NCI-H345 treated with DMSO at 0.1 percent for 48 hours (cell line): Measurements from ENCODE around the gene SIGLEC1.

ENCODE experiments used
- DNase-seq: peaks from one replicate; lab custom pipeline; 2025; ENCODE audit not compliant: unreplicated experiment; lab: John Stamatoyannopoulos, UW

Gene SIGLEC1

DNA sequence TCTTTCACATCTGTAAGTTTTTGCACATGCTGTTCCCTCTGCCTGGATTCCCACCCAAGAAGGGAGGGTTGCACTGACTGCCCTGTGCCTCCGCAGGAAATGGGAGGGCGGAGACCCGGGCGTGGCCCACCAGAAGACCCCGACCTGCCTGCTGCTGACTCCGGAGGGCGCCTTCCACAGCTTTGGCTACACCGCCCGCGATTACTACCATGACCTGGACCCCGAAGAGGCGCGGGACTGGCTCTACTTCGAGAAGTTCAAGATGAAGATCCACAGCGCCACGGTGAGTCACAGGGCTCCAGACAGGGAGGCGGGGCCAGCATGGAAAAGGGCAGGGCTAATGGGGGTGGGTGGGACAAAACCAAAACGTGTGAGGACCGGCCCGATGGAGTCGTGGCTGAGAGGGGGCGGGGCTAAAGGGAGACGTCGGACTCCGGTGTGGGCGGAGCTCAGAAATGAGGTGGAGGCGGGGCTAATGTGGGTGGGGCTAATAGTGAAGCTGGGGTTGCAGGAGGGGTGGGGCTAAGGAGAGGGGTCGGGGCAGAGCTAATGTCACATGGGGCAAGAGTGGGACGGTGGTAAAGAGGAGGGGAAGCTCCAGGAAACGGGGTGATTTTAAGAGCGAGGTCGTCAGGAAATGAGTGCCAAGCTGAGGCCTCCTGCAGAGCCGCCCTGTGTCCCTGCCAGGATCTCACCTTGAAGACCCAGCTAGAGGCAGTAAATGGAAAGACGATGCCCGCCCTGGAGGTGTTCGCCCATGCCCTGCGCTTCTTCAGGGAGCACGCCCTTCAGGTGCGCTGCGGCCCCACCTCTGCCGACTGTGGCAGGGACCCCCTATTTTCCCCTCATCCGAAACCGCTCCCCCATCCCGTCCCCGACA is 32.6 kb upstream of the SIGLEC1 start:
- DNase-seq: no peak

DNA sequence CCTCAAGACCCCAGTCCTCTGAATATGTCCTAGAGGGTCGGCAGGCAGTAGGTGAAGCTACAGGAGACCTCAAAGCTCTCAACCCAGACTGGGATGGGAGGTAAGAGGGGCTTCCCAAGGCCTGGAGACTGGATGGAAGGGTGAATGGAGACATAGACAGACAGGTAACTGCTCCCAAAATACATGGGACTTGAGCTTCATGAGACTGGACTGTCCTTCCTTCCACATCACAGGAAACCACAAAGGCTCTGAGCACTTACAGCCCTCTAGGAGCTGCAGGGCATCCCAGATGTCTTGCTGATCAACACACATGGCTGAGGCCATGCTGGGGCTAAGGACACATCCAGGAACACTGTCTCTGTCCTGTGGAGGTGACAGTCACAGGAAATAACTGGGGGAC is 31.6 kb upstream of the SIGLEC1 start:
- DNase-seq: no peak

DNA sequence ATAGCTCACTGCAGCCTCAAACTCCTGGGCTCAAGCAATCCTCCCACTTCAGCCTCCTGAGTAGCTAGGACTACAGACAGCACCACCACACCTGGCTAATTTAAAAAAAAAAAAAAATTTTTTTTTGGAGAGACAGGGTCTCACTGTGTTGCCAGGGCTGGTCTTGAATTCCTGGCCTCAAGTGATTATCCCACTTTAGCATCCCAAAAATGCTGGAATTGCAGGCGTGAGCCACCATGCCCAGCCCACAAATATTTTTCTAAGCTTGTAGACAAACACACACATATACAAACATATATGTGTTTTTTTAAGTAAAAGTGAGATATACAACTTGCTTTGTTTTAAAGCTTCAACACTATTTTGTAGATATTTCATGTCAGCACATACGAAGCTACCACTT is 30.9 kb upstream of the SIGLEC1 start:
- no peak for DNase-seq

DNA sequence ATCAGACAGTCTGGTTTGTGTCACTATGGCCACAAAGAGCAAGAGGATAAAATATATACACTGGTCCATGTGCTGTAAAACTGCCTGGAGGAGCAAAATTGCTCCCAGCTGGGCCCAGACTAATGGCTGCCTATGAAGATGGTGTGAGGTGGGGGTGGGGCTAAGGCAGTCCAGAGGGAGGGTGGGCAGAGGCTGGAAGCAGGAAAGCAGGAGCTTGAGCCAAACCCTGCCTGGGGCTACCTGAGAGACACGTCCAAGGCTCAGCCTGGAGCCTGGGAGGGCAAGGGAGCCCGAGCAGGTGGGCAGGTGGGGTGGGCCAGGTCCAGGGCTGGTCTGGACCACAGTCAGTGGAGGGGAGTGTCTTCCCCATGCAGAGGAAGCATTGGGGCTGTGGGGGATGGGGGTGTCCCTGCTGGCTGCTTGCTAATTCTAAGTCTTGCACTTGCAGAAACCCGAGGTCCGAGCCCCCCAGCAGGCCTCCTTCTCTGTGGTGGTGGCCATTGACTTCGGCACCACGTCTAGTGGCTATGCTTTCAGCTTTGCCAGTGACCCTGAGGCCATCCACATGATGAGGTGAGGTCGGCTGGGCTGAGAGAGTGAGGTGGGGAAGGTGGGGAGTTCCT is 29.5 kb upstream of the SIGLEC1 start:
- no peak for DNase-seq

DNA sequence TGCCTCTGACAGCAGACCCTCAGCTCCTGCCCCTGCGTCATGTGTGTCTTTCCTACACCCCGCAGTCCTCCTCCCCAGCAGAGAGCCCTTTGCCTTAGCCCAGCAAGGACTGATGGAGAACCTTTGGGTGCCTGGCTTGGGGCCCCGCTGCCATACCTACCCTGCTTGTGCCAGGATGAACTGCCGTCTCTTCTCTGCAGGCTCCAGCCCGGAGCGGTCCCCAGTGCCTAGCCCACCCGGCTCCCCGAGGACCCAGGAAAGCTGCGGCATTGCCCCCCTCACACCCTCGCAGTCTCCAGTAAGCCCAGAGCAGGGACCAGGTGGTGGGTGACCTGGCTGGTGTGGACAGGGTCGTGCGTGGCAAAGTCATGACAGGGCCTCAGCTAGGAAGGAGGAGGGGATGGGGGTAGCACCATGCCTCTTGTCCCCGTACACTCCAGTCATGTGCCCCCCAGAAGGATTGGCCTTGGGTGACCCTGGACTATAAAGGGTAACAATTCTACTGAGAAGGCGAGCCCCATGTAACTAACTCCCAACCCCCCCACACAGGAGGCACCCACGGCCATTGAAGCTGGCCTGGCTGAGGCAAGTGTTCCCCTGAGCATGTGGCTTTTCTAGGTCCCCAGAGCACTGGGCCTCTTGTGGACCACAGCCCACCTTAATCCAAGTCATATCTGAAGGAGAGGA is 28.4 kb upstream of the SIGLEC1 start:
- DNase-seq: no peak

DNA sequence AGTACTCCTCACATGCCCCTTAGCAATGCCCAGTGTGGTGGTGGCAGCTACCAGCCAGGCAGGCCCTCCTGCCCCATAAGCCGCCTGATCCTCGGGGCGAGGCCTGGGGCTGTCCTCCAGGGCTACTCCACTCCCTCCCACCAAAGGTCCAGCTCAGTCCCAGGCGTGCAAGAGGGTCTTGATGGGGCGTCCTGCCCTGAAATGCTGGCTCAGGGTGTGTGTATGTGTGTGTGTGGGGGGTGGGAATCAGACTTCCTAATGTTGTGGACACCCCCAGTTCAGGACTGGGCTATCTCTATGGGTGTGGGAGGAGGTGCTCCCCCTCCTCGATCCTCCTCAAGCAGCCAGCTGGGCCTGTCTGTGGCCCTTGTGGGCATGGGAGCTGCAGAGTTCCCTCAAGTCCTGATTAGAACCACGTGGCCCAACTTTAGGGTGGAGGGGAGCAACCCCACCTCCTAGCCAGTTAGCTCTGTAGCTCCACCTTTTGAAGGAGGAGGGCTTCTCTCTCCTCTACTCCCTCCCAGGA is 27.6 kb upstream of the SIGLEC1 start:
- no peak for DNase-seq

DNA sequence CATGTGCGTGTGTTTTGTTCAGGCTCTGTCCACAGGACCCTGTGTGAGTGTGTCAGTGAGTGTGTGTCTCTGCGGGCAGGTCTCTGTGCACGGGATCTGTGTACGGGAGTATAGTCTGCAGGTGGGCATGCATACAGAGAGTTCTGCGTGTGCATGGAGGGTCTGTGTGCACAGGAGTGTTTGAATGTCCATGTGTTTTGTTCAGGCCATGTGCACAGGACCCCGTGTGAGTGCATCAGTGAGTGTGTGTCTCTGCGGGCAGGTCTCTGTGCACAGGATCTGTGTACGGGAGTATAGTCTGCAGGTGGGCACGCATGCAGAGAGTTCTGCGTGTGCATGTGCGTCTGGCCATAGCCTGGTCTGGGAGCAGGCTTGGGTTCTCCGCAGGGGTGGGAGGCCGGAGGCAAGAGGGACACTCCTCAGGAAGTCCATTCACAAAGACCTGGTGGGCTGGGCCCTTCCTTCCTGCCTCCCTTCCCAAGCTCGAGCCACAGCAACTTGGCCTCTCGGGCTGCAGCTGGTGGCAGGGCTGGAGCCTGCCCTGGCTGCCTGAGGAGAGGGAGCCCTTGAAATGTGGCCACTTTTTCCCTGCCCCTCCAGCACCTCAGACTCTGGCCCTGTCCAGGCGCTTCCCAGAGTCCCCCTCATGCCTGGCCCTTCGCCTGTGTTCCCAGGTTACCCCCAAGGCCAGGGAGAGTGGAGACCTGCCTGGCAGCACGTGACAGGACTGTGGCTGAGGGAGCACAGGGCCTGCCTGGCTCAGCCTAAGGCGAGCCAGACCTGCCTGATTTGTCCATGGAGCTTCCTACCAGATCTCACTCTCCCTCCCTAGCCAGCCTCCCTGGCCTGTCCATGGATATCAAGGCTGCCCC is 26.9 kb upstream of the SIGLEC1 start:
- DNase-seq: no peak

DNA sequence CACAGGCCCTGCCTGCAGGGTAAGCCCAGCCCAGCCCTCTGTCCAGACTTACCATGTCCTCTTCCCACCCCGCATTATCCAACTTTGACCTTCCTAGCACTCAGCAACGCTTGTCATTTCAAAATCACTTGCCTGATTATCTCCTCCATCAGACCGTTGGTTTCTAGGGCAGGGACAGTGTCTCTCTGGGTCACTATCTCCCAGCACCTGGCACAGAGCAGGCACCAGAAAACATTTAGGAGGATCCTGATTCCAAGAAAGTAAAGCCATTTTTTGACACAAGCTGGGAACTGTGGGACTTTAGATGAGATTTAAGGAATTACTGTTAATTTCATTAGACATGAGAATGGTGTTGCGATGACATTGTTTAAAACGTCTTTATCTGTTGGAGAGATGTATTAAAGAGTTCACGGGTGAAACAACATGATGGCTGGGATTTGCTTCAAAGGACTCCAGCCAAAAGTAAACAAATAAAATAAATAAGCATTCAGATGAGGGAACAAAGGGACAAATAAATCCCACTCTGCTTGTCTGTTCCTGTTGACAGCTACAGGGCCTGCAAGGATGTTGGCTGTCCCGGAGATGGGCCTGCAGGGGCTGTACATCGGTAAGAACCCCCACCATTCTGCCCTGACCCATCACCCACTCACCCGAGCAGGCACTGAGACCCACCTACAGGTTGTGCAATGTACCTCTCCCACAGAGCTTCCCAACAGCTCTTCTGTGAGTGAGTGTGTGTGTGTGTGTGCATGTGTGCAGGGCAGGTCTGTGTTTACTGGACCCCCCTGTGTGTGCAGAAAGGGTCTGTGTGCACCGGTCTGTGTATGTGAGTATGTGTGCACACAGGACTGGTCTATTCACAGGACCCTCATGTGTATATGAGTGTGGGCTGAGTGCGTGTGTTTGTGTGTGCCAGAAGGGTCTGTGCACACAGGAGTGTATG is 26.0 kb upstream of the SIGLEC1 start:
- no peak for DNase-seq

DNA sequence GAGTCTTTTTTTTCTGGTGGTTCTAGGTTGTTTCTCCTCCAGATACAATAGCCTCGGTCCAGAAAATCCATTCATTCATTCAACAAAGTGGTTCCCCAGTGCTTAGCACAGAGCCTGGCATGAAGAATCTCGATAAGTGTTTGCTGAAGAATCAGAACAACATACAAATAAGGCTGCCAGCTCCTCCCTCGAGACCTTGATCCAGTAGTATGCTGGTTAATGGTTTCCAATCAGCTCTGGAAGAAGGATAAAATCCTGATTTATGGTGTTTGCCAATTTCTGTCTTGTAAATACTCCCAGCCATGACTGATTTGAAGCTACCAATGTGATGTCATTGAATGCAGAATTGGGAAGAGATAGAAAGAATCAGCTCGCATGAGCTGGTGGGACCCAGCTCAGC is 23.4 kb upstream of the SIGLEC1 start:
- DNase-seq: no peak

DNA sequence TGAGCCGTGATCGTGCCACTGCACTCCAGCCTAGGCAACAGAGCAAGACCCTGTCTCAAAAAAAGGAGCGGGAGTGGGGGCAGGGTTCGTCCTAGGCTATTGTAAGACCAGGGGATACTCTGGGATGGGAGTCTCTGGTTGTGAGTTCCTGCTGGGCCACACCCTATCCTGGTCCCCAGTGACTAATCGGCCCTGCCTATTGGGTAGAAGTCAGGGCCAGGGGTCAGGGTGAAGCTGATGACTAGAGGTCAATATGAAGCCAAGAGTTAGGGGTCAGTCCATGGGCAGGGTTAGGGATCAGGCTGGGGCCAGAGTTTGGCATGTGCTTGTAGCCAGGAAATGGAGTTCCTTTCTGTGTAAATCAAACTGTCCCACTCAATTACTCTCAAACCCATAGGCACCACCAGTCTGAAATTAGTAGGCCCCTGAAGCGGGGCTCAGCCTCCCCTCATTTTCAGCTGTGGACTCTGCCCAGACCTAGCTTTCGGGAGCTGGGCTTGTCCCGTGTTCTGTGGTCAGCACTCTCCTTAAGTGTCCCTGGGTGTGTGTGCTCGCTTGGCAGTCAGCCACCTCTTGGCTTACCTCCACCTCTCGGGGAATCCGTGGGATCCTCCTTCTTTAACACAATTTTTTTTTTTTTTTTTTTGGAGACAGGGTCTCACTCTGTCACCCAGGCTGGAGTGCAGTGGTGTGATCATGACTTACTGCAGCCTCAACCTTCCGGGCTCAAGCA is 21.9 kb upstream of the SIGLEC1 start:
- no peak for DNase-seq

DNA sequence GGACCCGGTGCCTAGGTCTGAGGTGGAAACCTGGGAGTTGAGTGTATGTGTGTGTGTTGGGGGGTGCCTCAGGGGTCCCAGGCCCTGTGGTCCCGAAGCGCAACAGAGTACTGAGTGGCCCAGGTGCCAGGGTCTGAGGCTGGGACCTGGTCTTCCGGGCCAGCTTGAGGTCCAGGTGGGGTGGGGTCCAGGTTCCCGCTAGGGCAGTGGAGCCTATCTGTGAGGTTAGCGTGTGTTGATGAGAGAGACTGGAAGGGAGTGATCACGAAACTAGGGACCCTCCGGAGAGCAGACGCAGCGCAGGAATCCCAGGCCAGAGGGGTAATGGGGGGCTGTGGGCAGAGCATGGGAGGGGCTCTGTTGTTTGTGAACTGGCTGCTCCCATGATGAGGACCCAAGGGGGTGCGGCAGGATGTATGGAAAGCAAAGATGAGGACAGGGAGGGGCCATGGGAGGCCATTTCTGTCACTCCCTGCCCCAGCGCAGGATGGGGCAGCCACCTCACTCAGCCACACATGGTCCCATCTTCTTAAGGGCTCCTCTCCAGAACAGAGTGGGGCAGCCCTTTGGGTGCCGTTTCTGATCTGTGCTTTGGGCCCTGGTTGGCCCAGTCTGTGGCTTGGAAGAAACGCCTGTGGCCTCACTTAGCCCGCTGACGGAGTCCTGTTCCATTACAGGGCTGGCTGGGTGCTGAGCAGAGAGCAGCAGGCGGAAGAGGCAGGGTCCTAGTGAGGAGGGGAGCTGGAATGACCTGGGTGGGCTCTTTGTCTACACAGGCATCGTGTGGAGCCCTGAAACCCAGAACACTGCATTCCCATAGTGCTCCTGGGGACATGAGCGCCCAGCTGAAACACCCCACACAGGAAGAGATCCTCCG is 21.0 kb upstream of the SIGLEC1 start:
- DNase-seq: no peak

DNA sequence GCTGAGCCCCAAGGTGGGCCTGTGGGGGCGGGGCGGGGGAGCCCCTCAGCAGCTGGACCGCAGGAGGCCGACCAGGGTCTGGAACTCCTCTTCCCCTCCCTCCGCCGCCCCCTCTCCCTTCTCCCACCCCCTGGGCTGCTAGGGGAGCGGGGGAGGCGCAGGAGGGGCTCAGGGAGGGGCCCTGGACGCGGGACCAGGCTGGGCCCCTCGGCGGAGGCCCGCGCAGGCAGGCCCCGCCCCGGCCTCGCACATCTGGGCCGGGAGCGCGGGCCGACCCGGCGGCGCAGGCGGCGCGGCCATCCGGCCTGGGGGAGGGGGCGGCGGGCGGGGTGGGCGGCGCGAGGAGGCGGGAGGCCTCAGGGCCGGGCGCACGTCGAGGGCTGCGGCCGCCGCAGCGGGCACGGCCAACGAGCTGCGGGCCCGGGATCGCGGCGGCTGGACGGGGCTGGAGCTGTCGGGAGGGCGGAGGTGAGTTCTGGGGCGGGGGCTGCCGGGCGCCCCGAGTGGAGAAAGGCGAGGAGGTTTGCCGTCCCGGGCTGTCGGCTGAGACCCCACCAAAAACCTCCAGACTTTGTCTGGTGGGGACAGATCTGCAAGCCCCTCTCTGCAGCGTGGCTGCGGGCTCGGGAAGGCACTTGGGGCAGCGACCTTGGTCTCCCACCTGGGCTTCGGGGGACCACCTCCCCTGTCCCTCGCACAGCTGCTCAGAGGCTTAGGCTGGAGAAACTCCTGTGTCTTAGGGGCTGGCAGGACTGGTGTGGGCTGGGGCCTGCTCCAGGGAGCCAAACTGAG is 20.1 kb upstream of the SIGLEC1 start, which contains the start of gene HSPA12B:
TSS of gene HSPA12B (plus strand) at position 359 of the 792 bp plus-strand sequence. CDS start 5,990 bp downstream, outside the sequence.
- DNase-seq: no peak

DNA sequence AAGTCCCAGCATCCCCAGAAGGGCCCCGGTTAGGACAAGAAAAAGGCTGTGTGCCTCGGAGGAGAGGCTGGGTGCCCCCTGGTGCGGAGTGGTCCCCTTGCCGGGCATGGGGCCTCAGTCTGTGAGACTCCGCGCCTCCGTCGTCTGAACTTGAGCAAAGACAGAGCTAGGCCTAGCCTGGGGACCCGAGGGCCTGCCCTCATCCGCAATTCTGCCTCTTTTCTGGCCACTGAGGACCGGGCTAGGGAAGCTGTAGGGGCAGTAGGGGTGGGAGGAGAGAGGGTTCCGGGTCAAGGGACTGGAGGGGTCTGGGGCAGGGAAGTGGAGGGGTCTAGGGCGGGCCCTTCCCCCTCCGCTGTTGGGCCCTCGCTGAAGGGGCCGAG is 19.5 kb upstream of the SIGLEC1 start:
- DNase-seq: no peak

DNA sequence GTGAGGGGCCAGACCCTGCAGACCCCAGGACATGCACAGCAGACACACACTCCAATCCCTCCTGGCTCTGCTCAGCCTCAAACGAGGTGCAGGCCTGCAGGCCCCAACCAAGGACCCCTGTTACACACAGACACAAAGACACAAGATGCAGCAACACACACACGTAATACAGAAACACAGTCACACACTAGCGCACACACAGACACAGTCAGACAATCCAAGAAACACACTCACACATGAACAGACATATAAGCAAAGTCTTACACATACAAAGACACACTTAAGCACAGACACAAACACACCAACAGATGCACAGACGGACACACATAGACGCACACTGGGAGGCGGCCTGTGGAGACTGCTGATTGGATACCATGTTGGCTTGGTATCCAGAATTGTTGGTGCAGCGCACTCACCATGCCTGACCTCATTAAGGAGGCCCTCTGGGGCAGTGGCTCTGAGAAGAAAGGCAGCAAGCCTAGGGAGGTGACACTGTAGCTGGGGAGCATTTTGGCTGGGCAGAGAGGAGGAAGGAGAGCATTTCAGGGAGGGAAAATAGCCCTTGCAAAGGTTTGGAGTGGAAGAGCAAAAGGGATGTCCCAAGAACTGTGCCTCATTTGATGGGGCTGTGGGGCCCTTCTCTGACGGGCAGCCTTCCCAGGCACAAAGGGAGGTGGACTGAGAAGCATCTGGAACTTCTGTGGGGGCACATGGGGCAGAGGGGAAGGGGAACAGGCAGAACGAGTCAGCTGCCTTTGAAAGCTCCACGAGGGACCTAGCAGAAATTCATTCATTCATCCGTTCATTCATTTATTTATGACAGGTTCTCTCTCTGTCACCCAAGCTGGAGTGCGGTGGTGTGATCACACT is 18.6 kb upstream of the SIGLEC1 start:
- DNase-seq: no peak

DNA sequence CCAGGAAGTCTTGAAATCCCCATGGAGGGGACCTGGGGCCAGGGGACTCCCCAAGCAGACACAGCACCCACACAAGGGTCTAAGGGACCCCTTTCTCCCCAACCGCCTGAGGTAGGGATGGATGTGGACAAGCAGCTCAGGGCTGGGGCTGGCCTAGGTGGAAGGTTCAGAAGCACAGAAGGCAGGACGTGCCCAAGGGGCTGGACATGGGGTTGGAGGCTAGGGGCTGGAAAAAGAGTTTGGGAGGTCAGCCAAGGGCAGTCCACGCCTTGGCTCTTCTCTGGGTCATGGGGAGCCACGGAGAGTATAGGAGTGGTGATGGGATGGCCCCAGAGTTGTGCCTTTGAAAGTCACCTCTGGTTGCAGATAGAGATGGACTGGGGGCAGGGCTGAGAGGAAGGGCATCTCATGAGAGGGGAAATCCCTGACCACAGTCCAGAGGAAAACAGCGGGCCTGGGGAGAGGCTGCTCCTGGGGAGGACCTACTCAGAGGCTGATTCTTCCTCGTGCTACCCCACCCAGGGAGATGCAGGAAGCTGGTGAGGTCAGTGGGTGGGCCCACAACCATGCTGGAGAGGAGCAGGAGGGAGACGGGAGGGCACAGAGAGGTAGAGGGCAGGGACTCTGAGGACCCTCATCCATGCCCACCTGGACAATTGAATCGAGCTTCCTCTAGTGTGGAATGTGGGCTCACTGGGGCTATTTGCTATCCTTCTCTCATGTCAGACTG is 17.6 kb upstream of the SIGLEC1 start:
- DNase-seq: no peak

DNA sequence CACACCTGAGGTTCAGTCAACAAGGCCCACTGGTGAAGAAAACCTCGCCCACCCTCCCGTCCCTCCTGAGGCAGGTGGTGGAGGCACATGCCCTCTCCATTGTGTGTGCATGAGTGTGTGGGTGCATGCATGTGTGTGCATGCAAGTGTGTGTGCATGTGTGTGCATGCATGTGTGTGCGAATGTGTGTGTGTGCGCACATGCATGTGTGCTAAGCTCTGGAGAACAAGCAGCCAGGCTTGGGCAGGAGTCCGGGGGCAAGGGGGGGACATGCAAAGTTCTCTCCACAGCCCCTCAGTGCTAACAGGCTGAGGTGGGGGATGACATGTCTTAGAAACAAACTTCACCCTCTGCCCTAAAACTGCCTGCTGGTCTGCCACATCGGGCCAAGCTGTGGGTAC is 17.0 kb upstream of the SIGLEC1 start:
- DNase-seq: no peak
